Neural cell (in vitro differentiated cells): Measurements from ENCODE around the gene EIF4E2. TPM values are rescaled to one million over a fixed set of nuclear protein-coding genes. Genes with fewer than 3 reads are reported as not detected.

Experiments
- H2AFZ ChIP-seq: fragments of 200-600, 300-800 bp; sonication (generic), shearing (Covaris generic); 2 replicates; pipeline ENCODE4 v1.6.0; 2014; ENCODE audit warnings: low read depth, mild to moderate bottlenecking, antibody characterized with exemption, low read length, moderate library complexity
- H3F3A ChIP-seq: fragments of 200-600 bp; shearing (Covaris generic); 2 replicates; pipeline ENCODE4 v1.6.1; 2016; ENCODE audit warnings: mild to moderate bottlenecking, moderate library complexity, mixed read lengths, antibody characterized with exemption, low read length; ENCODE audit not compliant: insufficient read depth, poor library complexity, severe bottlenecking
- H3K27ac ChIP-seq: fragments of 200-600, 300-800 bp; sonication (generic), shearing (Covaris generic); 2 replicates; pipeline ENCODE4 v1.5.1; 2014; ENCODE audit warnings: mild to moderate bottlenecking, low read length, moderate library complexity
- H3K27me3 ChIP-seq: fragments of 300-800, 200-600 bp; sonication (generic), shearing (Covaris generic); 2 replicates; pipeline ENCODE4 v1.6.0; 2014; ENCODE audit warnings: mild to moderate bottlenecking, low read depth, low read length, moderate library complexity; ENCODE audit not compliant: insufficient read depth
- H3K36me3 ChIP-seq: fragments of 300-800, 200-600 bp; sonication (generic), shearing (Covaris generic); 2 replicates; pipeline ENCODE4 v1.5.1; 2014; ENCODE audit warnings: mild to moderate bottlenecking, antibody characterized with exemption, low read length, moderate library complexity; ENCODE audit not compliant: insufficient read depth
- H3K4me2 ChIP-seq: fragments of 300-800, 200-600 bp; sonication (generic), shearing (Covaris generic); 2 replicates; pipeline ENCODE4 v1.6.0; 2014; ENCODE audit warnings: mild to moderate bottlenecking, low read length
- H3K4me3 ChIP-seq: fragments of 300-800, 200-600 bp; sonication (generic), shearing (Covaris generic); 2 replicates; pipeline ENCODE4 v1.5.1; 2014; ENCODE audit warnings: mild to moderate bottlenecking, low read length, moderate library complexity
- H3K79me2 ChIP-seq: fragments of 200-600 bp; shearing (Covaris generic); replicated peaks from 2 replicates; pipeline ENCODE4 v1.6.0; 2014; ENCODE audit warnings: mild to moderate bottlenecking, low read length, moderate library complexity; ENCODE audit not compliant: insufficient read depth
- H3K9ac ChIP-seq: fragments of 300-800, 200-600 bp; sonication (generic), shearing (Covaris generic); 2 replicates; pipeline ENCODE4 v1.6.1; 2016; ENCODE audit warnings: mild to moderate bottlenecking, low read length, mixed read lengths
- H3K9me2 ChIP-seq: fragments of 200-600 bp; shearing (Covaris generic); 2 replicates; pipeline ENCODE4 v1.6.1; 2016; ENCODE audit warnings: mild to moderate bottlenecking, low read length, mixed read lengths; ENCODE audit not compliant: insufficient read depth
- H3K9me3 ChIP-seq: fragments of 200-600, 300-800 bp; sonication (generic), shearing (Covaris generic); 2 replicates; pipeline ENCODE4 v1.6.1; 2016; ENCODE audit warnings: mild to moderate bottlenecking, mixed run types, low read length, moderate library complexity, mixed read lengths
- H4K20me1 ChIP-seq: fragments of 200-600 bp; shearing (Covaris generic); 2 replicates; pipeline ENCODE4 v1.6.1; 2016; ENCODE audit warnings: mild to moderate bottlenecking, mixed run types; ENCODE audit not compliant: insufficient read depth
- EP300 ChIP-seq: fragments of 450-650 bp; conservative IDR thresholded peaks from 2 replicates; pipeline ENCODE4 v1.6.1; 2014; ENCODE audit warnings: antibody characterized with exemption, mild to moderate bottlenecking, moderate library complexity; ENCODE audit not compliant: poor library complexity, severe bottlenecking
- EZH2 ChIP-seq: fragments of 200-600, 300-800 bp; shearing (Covaris generic), sonication (generic); IDR thresholded peaks from 2 replicates; pipeline ENCODE4 v1.6.1; 2014; ENCODE audit warnings: antibody characterized with exemption, low read length, borderline replicate concordance, mild to moderate bottlenecking; ENCODE audit not compliant: insufficient read depth, poor library complexity, severe bottlenecking
- MXI1 ChIP-seq: fragments of 450-650 bp; conservative IDR thresholded peaks from 2 replicates; pipeline ENCODE4 v1.6.1; 2014; ENCODE audit warnings: antibody characterized with exemption, mild to moderate bottlenecking; ENCODE audit not compliant: poor library complexity, severe bottlenecking
- POLR2AphosphoS5 ChIP-seq: IDR thresholded peaks from 2 replicates; pipeline ENCODE4 v1.6.1; 2012
- RAD21 ChIP-seq: fragments of 450-650 bp; conservative IDR thresholded peaks from 2 replicates; pipeline ENCODE4 v1.6.1; 2014; ENCODE audit warnings: antibody characterized with exemption, mild to moderate bottlenecking, moderate library complexity
- SMC3 ChIP-seq: fragments of 450-650 bp; conservative IDR thresholded peaks from 2 replicates; pipeline ENCODE4 v1.6.1; 2014; ENCODE audit warnings: antibody characterized with exemption, mild to moderate bottlenecking, moderate library complexity; ENCODE audit not compliant: poor library complexity
- TAF1 ChIP-seq: IDR thresholded peaks from 2 replicates; pipeline ENCODE4 v1.6.1; 2012; ENCODE audit warnings: low read depth
- polyA plus RNA-seq: library from polyadenylated mRNA; depleted of rRNA; stranded (reverse); fragments of >200 nt; gene quantifications from 2 replicates; pipeline ENCODE4 v1.2.3, GENCODE V29; 2014
- TF ChIP-seq, protein P1 (sequence below): fragments of 450-650 bp; IDR thresholded peaks from 2 replicates; pipeline ENCODE4 v1.5.1; 2014; ENCODE audit warnings: antibody characterized with exemption, mild to moderate bottlenecking, moderate library complexity; ENCODE audit not compliant: poor library complexity, severe bottlenecking
- TF ChIP-seq, protein P2 (sequence below): IDR thresholded peaks from 2 replicates; pipeline ENCODE4 v1.6.1; 2012; ENCODE audit warnings: borderline replicate concordance

EIF4E2 gene
- polyA plus RNA-seq, 1 donor from 2014 or later = 57.6 TPM

GRCh38 chr2:232508251-232508650 lies 42.2 kb upstream of the EIF4E2 start:
- Histone ChIP-seq H3K9me3 (no peaks in the 10 kb centered on the region), H3K27me3 (peaks cover 8% of the 10 kb centered on the region), H3K4me3 (no peak overlapping the region), H3K79me2 (no peaks in the 10 kb centered on the region), H4K20me1 (no peaks in the 10 kb centered on the region), H3K27ac (no peak overlapping the region), H3K9me2 (no peaks in the 10 kb centered on the region), H3K9ac (peak overlapping the region; percentile 21), H3F3A (no peaks in the 10 kb centered on the region), H3K4me2 (no peak overlapping the region), H3K36me3 (no peaks in the 10 kb centered on the region), H2AFZ (no peak overlapping the region)
- TF ChIP-seq, protein P1, sequence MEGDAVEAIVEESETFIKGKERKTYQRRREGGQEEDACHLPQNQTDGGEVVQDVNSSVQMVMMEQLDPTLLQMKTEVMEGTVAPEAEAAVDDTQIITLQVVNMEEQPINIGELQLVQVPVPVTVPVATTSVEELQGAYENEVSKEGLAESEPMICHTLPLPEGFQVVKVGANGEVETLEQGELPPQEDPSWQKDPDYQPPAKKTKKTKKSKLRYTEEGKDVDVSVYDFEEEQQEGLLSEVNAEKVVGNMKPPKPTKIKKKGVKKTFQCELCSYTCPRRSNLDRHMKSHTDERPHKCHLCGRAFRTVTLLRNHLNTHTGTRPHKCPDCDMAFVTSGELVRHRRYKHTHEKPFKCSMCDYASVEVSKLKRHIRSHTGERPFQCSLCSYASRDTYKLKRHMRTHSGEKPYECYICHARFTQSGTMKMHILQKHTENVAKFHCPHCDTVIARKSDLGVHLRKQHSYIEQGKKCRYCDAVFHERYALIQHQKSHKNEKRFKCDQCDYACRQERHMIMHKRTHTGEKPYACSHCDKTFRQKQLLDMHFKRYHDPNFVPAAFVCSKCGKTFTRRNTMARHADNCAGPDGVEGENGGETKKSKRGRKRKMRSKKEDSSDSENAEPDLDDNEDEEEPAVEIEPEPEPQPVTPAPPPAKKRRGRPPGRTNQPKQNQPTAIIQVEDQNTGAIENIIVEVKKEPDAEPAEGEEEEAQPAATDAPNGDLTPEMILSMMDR = no peak
- TF ChIP-seq EP300 (no peak), RAD21 (no peak), EZH2 (no peak), SMC3 (no peak), TAF1 (no peak), MXI1 (no peak), POLR2AphosphoS5 (no peak)
- TF ChIP-seq, protein P2, sequence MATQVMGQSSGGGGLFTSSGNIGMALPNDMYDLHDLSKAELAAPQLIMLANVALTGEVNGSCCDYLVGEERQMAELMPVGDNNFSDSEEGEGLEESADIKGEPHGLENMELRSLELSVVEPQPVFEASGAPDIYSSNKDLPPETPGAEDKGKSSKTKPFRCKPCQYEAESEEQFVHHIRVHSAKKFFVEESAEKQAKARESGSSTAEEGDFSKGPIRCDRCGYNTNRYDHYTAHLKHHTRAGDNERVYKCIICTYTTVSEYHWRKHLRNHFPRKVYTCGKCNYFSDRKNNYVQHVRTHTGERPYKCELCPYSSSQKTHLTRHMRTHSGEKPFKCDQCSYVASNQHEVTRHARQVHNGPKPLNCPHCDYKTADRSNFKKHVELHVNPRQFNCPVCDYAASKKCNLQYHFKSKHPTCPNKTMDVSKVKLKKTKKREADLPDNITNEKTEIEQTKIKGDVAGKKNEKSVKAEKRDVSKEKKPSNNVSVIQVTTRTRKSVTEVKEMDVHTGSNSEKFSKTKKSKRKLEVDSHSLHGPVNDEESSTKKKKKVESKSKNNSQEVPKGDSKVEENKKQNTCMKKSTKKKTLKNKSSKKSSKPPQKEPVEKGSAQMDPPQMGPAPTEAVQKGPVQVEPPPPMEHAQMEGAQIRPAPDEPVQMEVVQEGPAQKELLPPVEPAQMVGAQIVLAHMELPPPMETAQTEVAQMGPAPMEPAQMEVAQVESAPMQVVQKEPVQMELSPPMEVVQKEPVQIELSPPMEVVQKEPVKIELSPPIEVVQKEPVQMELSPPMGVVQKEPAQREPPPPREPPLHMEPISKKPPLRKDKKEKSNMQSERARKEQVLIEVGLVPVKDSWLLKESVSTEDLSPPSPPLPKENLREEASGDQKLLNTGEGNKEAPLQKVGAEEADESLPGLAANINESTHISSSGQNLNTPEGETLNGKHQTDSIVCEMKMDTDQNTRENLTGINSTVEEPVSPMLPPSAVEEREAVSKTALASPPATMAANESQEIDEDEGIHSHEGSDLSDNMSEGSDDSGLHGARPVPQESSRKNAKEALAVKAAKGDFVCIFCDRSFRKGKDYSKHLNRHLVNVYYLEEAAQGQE = no peak

DNA sequence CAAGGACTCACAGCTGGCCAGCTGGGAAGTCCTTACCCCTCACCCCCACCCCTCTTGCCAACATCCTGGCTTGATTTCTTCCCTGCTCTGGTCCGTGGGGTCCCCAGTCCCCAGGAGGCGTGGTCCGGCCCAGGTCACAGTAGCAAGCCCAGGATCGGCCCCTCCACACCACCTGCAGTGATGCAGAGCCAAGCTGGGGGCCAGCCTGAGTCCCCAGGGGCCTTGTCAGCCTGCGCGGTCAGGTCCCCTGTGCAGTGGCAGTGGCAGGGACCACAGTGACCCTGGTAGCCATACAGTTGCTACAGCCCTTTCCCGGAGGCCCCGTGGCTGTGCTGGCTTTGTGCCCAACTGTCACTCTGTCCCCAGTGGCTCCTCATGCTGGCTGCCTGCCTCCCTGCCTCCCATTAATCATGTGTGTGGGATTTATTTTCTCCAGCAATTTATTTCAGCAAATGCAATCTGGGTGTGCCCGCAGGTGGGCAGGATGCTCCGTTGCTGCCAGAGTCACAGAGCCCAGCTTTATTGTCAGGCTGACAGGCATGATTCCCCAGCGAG lies 39.1 kb upstream of the EIF4E2 start:
- TF ChIP-seq EZH2 (no peak), RAD21 (no peak), EP300 (no peak), POLR2AphosphoS5 (no peak), SMC3 (no peak), MXI1 (no peak)
- TF ChIP-seq, protein P2 = no peak
- Histone ChIP-seq H2AFZ (no peak overlapping the region), H4K20me1 (no peaks in the 10 kb centered on the region)

More for the DNA sequence above, 39.1 kb upstream of the EIF4E2 start:
- H3K27ac ChIP-seq = peak overlapping the region; percentile 72
- H3K9me3 ChIP-seq = no peaks in the 10 kb centered on the region
- no peaks in the 10 kb centered on the region for H3K27me3 ChIP-seq
- no peaks in the 10 kb centered on the region for H3F3A ChIP-seq
- H3K9ac ChIP-seq = peak overlapping the region; percentile 42
- H3K79me2 ChIP-seq = no peaks in the 10 kb centered on the region
- no peaks in the 10 kb centered on the region for H3K9me2 ChIP-seq
- no peaks in the 10 kb centered on the region for H3K36me3 ChIP-seq
- H3K4me2 ChIP-seq = no peak overlapping the region
- no peak overlapping the region for H3K4me3 ChIP-seq
